Mammary epithelial cell (primary cell): ENCODE measurements around the gene TMEM163.

Experiments
- EZH2 ChIP-seq: IDR thresholded peaks from 2 replicates; pipeline ENCODE4 v1.6.1; 2012; ENCODE audit warnings: low read length, inconsistent platforms, borderline replicate concordance
- TF ChIP-seq, protein P1 (sequence below), 2 donors: IDR thresholded peaks in 1 of 2; conservative IDR thresholded peaks in 1 of 2; 2 replicates each; pipeline ENCODE4 v1.5.1; 2011 to 2012; ENCODE audit warnings: inconsistent platforms in 2 of 2, low read length in 2 of 2, mild to moderate bottlenecking in 2 of 2, control low read depth in 1 of 2, low read depth in 1 of 2; ENCODE audit not compliant: insufficient read depth in 1 of 2; ENCODE audit errors: extremely low read depth in 1 of 2

GRCh38 chr2:134593519-134593918 is 125.3 kb downstream of the TMEM163 start:
- TF ChIP-seq, protein P1, sequence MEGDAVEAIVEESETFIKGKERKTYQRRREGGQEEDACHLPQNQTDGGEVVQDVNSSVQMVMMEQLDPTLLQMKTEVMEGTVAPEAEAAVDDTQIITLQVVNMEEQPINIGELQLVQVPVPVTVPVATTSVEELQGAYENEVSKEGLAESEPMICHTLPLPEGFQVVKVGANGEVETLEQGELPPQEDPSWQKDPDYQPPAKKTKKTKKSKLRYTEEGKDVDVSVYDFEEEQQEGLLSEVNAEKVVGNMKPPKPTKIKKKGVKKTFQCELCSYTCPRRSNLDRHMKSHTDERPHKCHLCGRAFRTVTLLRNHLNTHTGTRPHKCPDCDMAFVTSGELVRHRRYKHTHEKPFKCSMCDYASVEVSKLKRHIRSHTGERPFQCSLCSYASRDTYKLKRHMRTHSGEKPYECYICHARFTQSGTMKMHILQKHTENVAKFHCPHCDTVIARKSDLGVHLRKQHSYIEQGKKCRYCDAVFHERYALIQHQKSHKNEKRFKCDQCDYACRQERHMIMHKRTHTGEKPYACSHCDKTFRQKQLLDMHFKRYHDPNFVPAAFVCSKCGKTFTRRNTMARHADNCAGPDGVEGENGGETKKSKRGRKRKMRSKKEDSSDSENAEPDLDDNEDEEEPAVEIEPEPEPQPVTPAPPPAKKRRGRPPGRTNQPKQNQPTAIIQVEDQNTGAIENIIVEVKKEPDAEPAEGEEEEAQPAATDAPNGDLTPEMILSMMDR (conservative IDR thresholded peaks at IDR 0.05 in 1 of 2, IDR thresholded peaks at IDR 0.05 in 1 of 2; ENCODE audit: extremely low read depth in 1 of 2, insufficient read depth in 1 of 2, low read depth in 1 of 2, low read length in 2 of 2): no peak
- TF ChIP-seq EZH2: no peak
